Measurements from ENCODE around the gene TOX3.

TOX3 gene

DNA sequence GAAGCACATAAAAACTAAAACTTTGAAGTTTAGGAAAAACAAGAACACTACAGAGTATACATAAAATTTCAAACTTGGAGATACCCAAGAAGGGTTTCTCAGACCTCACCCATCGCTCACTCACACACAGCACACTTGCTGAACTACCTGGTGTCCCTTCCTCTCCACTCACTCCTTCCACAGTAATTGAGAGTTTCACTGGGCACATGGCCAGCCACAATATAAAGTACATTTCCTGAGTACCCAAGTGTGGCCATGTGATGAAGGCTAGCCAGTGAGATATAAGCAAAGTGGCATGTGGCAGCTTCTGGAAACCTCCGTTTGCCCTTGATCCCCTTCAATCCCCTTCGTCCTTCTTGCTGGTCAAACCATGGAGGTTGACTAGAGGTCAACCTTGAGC lies 11.9 kb downstream of the TOX3 start:
- DNase-seq = no peak

- no peak for DNase-seq
Observed at GRCh38 chr16:52533296-52533695, 13.6 kb downstream of the TOX3 start.

GRCh38 chr16:52532384-52532783 lies 14.6 kb downstream of the TOX3 start:
- DNase-seq = no peak

DNA sequence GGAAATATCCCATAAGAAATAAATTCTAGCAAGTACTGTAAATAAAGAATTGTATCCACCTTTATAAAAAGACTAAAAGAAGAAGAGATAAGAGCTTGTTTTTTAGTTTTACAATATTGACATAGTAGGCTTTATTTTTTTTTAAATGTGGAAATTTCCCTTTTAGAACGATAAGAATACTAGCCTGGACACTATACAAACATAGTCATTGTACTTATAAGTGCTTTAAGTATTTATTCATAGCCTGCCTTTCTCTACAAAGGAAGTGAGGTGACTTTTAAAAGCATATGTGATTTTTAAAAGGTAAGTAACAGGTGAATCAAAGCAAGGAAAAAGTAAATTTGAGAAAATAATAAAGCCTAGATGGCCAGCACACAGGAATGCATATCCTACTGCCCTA lies 17.7 kb downstream of the TOX3 start:
- no peak for DNase-seq

GRCh38 chr16:52528393-52529065 lies 18.4 kb downstream of the TOX3 start:
- no peak for DNase-seq

DNA sequence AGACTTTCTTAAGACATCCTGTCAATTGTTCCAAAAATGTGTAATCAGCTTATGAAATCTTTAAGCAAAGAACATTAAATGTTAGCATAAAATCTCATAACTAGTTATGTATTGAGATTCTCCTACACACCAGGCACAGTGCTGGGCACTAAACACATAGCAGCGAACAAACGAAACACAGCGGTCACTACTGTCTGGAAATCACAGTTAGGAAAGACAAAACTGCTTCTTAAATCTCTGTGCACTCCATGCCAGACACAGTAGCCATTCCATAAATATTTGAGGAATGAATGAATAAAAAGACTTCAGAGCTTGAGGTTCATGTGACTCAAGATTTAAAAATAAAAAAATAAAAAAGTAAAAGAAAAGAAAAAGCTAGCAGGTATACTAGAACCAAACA lies 20.1 kb downstream of the TOX3 start:
- DNase-seq = no peak

DNA sequence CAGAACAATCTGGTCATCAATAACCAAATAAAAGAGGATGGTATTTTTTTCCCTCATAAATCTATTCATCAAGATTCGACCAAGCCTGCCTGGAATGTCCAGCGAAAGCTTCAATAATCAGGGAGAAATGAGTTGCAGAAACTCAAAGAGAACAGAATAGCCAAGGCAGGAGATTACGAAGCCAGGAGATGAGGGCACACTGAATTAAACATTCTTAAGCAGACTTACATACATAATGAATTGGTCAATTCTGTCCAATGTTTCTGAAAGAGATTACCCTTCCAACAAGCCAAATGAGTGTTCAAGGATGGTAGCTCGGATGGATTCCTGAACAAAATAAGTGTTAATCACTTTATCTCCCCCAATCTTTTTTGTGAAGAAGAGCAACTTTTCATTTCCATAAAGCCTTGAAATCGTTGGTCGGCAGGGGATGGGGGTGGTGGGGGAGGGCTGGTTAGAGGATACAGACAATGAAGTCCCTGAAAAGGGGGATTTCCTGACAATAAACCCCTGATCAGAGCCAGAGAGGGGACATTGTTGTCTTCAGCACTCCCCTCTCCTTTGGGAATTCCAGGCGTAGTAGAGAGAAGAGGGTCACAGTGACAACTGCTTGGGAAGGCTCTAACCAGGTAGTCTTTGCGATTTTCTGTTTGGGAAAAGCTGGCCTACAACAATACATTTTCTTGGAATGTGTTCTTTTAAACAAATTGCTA lies 20.7 kb downstream of the TOX3 start:
- no peak for DNase-seq

- DNase-seq = no peak
Observed at GRCh38 chr16:52521570-52521969, 25.4 kb downstream of the TOX3 start.

DNA sequence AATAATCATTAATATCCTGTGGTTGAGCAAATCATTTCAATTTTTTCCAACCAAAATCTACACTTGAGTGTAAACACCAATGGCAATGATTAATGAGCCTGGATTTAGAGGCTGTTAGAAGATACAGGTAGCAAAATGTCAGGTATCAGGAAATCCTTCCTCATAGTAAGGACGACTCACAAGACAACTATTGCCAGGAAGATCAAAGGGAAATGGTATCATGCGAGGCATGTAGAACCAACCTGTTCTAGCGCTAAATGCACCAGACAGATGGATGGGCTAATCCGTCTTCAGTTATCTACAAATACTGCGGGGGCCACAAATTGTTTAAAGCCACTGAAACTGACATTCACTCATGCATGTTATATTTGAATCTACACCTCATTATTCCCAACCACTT lies 28.1 kb downstream of the TOX3 start:
- no peak for DNase-seq

GRCh38 chr16:52515068-52515671 lies 31.8 kb downstream of the TOX3 start:
- DNase-seq = peak; percentile 55

- no peak for DNase-seq
Observed at GRCh38 chr16:52512297-52512987, 34.5 kb downstream of the TOX3 start.

GRCh38 chr16:52501746-52502145 lies 45.2 kb downstream of the TOX3 start:
- no peak for DNase-seq

DNA sequence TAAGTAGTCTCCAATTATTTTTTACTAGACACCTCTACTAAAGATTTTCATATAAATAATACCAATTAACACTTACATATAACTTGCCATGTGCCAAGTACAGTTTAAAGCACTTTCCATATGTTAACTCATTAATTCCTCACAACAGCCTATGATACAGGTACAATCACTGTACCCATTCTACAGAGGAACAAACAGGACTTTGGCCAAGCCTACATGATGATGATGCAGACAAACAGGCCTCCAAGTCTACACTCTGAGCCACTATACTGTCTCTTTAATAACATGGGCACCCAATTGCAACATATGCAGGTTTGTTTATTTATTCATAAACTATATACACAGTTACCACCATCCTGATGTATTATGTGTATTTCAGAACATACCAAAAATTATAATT lies 46.0 kb downstream of the TOX3 start:
- DNase-seq = no peak

GRCh38 chr16:52499060-52499440 lies 47.9 kb downstream of the TOX3 start:
- DNase-seq = no peak

GRCh38 chr16:52498328-52499059 lies 48.4 kb downstream of the TOX3 start:
- DNase-seq = peak; percentile 35

GRCh38 chr16:52497067-52497816 lies 49.7 kb downstream of the TOX3 start:
- peak; percentile 74 for DNase-seq

DNA sequence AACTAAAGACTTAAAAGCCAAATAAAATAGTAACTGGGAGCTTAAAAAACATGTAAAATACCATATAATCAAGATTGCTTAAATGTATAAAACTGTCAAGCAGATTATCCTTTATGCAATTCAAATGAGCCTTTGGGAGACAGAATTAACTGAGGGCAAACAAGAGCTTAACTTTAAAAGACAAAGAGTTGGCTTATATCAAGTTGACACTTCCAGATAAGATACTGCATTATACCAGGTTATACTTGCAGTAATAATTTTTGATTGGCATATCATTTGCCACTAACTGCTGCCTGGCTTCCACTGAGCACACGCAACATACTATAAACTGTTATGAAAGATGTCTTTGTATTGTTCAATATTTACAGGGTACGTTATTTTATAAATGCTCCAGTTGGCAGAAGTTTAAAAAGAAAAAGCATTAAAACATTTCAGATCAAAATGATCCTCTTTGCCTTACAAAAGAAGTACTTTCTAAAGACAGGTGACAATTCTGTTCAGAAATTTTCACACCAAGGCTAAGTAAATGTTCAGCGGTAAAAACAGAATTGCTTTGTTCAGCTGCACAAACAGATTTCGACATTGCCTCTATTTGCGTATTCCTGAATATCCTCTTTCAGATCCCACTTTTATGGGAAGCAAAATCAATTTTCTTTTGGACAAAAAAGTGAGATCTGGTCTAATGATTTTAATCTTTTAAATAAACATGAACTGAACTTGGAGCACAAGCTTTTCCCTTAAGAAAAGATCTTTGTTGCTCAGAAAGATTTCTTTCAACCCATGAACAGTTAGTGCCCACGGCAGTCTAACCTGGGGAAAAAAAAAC lies 50.7 kb downstream of the TOX3 start:
- no peak for DNase-seq

GRCh38 chr16:52494621-52495020 lies 52.3 kb downstream of the TOX3 start:
- DNase-seq = no peak

DNA sequence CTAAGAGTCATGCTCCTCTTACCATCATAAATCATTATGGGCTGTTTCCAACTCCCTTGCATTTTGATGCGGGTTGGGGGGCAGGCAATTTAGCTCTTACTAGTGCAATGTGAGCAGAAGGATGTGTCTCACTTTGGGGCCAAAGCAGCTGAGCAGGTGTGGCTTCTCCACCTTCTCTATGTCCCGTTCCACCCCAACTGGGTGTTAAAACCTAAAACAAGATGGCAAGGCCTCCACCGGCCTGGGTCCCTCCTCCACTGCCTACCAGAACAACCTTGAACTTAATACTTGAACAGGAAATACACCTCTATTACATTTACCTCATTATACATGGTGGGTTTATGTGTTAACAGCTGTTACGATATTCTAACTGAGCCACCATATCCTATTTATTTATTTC lies 52.8 kb downstream of the TOX3 start:
- DNase-seq = no peak

GRCh38 chr16:52492789-52493357 lies 54.1 kb downstream of the TOX3 start:
- no peak for DNase-seq

GRCh38 chr16:52491216-52491615 lies 55.7 kb downstream of the TOX3 start:
- no peak for DNase-seq

Data from NCI-H2107 (cell line).